GM20431 (cell line): Measurements from ENCODE around the gene ASB10.

Source experiments
- in situ Hi-C: fragments of 300-500 bp; cut with MseI, MboI; formaldehyde crosslinking; loops from one replicate; pipeline ENCODE4 v1.15.0; 2020; ENCODE audit warnings: low sequenced_read_pairs; ENCODE audit not compliant: unreplicated experiment

ASB10 gene

DNA sequence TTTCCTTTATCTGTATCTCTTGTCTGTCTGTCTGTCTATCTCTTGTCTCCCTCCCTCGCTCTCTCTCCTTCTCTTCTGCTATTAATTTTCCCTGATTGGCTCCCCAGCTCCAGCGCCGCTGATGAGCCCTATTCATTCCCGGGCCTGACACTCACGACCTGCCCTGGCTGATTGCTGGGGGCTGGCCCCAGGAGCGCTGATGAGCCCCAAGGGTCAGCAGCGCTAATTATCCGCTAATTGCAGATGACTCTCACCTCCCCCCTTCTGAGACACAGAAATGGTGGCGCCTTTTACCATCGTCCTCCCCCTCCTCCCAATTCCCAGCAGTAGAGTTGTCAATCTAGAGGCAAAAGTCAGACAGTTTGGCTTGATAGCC is 18.3 kb downstream of the ASB10 start:
- in situ Hi-C loops: no loop called here

GRCh38 chr7:151168003-151168786 is 18.9 kb downstream of the ASB10 start:
- in situ Hi-C loops: no loop called here

GRCh38 chr7:151167197-151167961 is 19.7 kb downstream of the ASB10 start, which contains the start of gene GBX1:
Gene GBX1 (minus strand): TSS chr7:151167694. CDS start chr7:151167548, 146 bp downstream.
- in situ Hi-C loops: no loop called here

GRCh38 chr7:151166629-151167196 is 20.3 kb downstream of the ASB10 start:
- in situ Hi-C loops: no loop called here

- in situ Hi-C loops: no loop called here
Observed at GRCh38 chr7:151161757-151162156, 25.3 kb downstream of the ASB10 start.

GRCh38 chr7:151157645-151158329 is 29.3 kb downstream of the ASB10 start:
- in situ Hi-C loops: no loop called here

GRCh38 chr7:151152643-151153513 is 34.2 kb downstream of the ASB10 start:
- in situ Hi-C loops: no loop called here

- in situ Hi-C loops: no loop called here
Observed at GRCh38 chr7:151150388-151150787, 36.7 kb downstream of the ASB10 start.

GRCh38 chr7:151148319-151149259 is 38.5 kb downstream of the ASB10 start:
- in situ Hi-C loops: no loop called here

DNA sequence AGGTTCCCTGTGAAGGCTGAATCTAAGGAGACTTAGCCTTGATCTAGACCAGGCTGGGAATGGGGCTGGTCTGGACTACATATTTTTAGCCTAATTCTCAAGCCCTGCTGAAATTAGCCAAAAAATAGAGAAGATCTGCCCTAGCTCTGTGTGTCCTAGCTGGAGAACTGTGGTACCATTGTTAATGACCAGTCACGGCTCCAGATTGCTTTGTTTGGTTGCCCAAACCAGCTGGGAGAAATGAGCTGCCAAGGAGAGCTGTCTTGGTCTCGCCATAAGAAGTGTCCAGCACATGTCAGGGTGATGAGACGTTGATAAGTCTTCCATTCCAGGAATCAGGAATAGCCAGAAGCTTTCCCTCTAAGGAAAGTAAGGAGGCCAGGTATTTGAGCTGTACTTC is 40.3 kb downstream of the ASB10 start:
- in situ Hi-C loops: no loop called here

DNA sequence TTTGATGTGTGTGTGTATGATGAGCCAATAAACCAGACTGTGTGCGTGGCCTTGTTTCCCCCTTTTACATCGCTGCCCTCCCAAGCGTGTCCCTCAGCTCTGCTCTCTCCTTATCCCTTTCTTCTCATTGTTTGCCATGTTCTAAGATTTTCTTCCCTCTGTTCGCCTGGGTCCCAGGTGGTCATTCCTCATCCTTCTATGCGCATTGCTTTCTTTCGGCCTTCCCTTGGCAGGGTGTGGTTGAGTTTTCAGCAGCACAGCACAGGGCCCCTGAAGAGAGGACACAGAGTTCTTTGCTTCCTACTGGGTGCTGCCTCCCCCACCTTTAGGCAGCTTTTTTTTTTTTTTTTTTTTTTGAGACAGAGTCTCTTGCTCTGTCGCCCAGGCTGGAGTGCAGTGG is 42.7 kb downstream of the ASB10 start:
- in situ Hi-C loops: no loop called here

DNA sequence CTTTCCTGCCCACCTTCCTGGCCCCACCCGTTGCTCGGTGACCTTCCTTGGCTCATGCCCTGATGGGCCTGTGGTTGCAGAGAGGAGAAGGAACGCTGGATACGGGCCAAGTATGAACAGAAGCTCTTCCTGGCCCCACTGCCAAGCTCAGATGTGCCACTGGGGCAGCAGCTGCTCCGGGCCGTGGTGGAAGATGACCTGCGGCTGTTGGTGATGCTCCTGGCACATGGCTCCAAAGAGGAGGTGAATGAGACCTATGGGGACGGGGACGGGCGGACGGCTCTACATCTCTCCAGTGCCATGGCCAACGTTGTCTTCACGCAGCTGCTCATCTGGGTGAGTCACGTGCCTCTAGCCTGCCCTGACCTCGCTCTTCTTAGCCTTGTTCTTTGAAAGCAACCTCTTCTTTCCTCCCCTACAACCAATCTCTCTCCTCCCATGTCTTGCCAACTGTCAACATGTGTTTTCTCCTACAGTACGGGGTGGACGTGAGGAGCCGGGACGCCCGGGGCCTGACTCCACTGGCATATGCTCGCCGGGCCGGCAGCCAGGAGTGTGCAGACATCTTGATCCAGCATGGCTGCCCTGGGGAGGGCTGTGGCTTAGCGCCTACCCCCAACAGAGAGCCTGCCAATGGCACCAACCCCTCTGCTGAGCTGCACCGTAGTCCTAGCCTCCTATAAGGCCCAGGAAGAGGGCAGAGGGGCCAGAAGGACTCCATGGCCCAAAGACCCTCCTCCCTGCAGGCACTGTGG is 43.6 kb downstream of the ASB10 start:
- in situ Hi-C loops: no loop called here

GRCh38 chr7:151142686-151143040 is 44.4 kb downstream of the ASB10 start:
- in situ Hi-C loops: no loop called here

- in situ Hi-C loops: no loop called here
Observed at GRCh38 chr7:151141855-151142685, 45.0 kb downstream of the ASB10 start.

DNA sequence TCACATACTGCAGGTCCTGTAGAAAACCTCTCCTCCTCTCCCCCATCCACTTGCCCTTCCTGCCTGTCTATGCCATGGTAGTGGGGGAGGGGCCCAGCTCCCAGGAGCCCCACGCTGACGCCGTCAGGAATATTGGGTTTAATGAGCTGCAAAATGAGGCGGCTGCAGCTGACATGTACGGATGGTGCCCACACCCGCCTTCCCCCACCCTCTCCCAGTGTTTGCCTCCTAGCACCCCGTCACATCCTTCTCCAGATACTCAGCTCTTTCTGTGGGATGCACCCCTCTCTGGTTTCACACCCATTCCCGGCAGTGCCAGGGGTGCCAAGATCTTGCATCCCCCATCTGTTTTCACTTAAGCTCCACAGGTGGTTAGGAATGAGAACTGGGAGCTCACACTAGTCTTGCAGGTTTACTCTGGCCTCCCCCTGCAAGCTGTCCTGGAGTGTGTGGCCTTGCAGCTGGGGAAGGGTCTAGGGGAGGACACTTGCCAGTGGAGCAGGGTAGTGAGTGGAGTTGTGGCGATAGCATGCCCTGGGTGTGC is 45.7 kb downstream of the ASB10 start:
- in situ Hi-C loops: no loop called here

GRCh38 chr7:151140826-151141225 is 46.2 kb downstream of the ASB10 start:
- in situ Hi-C loops: no loop called here

DNA sequence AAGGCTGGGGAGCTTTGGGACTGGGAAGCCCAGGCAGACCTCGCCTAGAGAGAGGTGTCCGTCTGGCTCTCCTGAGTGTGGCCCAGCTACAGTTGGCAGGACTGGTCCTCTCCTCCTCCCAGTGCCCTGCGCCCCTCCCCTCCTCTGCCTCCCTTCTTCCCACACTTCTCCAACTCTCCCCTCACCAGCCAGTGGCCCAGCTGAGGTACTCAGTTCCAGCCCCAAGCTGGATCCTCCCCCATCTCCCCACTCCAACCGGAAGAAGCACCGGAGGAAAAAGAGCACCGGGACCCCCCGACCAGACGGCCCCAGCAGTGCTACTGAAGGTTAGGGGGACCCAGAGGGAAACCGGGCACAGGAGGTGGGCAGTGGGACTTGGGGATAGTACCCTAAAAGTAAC is 47.3 kb downstream of the ASB10 start:
- in situ Hi-C loops: no loop called here
